ENCODE results near the gene ZFC3H1. TPM values are rescaled to one million over a fixed set of nuclear protein-coding genes. Genes with fewer than 3 reads are reported as not detected.
A peak's percentile ranks its signal among the peaks of the same experiment; 100 is the strongest.

ZFC3H1 gene
- total RNA-seq, 1 experiment from 2014 or later: 24.4 TPM

GRCh38 chr12:71661977-71662530, 1.6 kb downstream of the ZFC3H1 start:
- Histone ChIP-seq H3K4ac (ENCODE audit: low read depth, low read length) (no peak overlapping the region), H3K27ac (ENCODE audit: insufficient read length, low read depth, low read length) (no peak overlapping the region), H3K56ac (ENCODE audit: insufficient read length, low read depth, low read length) (no peak overlapping the region), H3K4me1 (ENCODE audit: insufficient read depth, low read length) (no peaks in the 10 kb centered on the region), H4K5ac (ENCODE audit: insufficient read length, low read depth, low read length) (no peak overlapping the region), H2BK5ac (ENCODE audit: insufficient read length, low read length) (no peak overlapping the region), H3T11ph (ENCODE audit: low read length) (no peak overlapping the region), H3K79me2 (ENCODE audit: insufficient read depth, low read length) (peaks cover 17% of the 10 kb centered on the region; the same call in 1 of the 2 replicates), H3K18ac (ENCODE audit: insufficient read length, low read depth, low read length) (no peak overlapping the region), H3K9ac (ENCODE audit: extremely low read depth, insufficient read length, low read length) (peak overlapping the region; percentile 60), H2BK120ac (ENCODE audit: low read depth, low read length, poor library complexity, severe bottlenecking) (no peak overlapping the region), H4K8ac (replicated peaks; ENCODE audit: insufficient read length, low read depth, low read length) (no peak overlapping the region), H2BK12ac (ENCODE audit: insufficient read length, low read depth, low read length) (no peak overlapping the region), H4K91ac (ENCODE audit: insufficient read length, low read depth, low read length) (no peak overlapping the region), H3K14ac (ENCODE audit: insufficient read depth, low read length) (no peak overlapping the region), H2BK20ac (ENCODE audit: low read depth, low read length, poor library complexity, severe bottlenecking) (no peak overlapping the region), H3K4me2 (ENCODE audit: insufficient read depth, insufficient read length, low read length) (peak overlapping the region; percentile 79), H2BK15ac (ENCODE audit: low read depth, low read length) (no peak overlapping the region), H3K23ac (ENCODE audit: insufficient read length, low read depth, low read length) (no peak overlapping the region), H3K27me3 (ENCODE audit: insufficient read depth, low read length) (no peaks in the 10 kb centered on the region), H4K20me1 (ENCODE audit: control insufficient read depth, insufficient read depth, insufficient read length) (no peaks in the 10 kb centered on the region), H3K79me1 (ENCODE audit: insufficient read depth, low read depth, low read length, poor library complexity, severe bottlenecking) (no peaks in the 10 kb centered on the region), H3K9me3 (ENCODE audit: control insufficient read depth, low read depth, low read length) (no peaks in the 10 kb centered on the region), H3K23me2 (ENCODE audit: insufficient read length, low read depth, low read length, poor library complexity, severe bottlenecking) (peaks cover 3% of the 10 kb centered on the region), H2AK5ac (ENCODE audit: insufficient read length, low read length) (no peak overlapping the region), H2AFZ (ENCODE audit: low read length) (no peak overlapping the region)
- peaks cover 26 to 45% (median 34%) of the 10 kb centered on the region in 3 experiments; a peak in 6 of 7 replicates for H3K36me3 Mint-ChIP-seq (ENCODE audit: insufficient read depth in 1 of 3, low read depth in 3 of 3)
- peak overlapping the region in 1 of 3 experiments; percentile 4; a peak in 4 of 7 replicates for H3K27ac Mint-ChIP-seq
- peak overlapping the region; percentile 99 to 100 for H3K4me3 Mint-ChIP-seq
- peaks cover 2% of the 10 kb centered on the region; the same call in 1 of the 2 replicates for H3K27me3 Mint-ChIP-seq (ENCODE audit: low read depth)
- TF ChIP-seq CTCF (conservative IDR thresholded peaks at IDR 0.05): no peak
- peaks cover 0 to 3% of the 10 kb centered on the region in 2 experiments; a peak in 1 of 5 replicates for H3K9me3 Mint-ChIP-seq
- no CpG with 5 or more reads among the region's 8 CpGs for WGBS (ENCODE audit: extremely low coverage, insufficient read length, low lambda C conversion rate)
- peaks cover 17 to 27% of the 10 kb centered on the region in 2 experiments for H3K4me1 Mint-ChIP-seq
- DNase-seq: no peak
